SKM-1 treated with dmso at 0.1 percent for 144 hours (cell line): ENCODE data around the gene LPA.
A peak's percentile ranks its signal among the peaks of the same experiment; 100 is the strongest.
"Not testable (repeated sequence)": the region's sequence is repeated elsewhere in the genome, so short reads cannot be mapped to it uniquely, and the experiment has no call there.

Experiments used
- DNase-seq: peaks from one replicate; lab custom pipeline; 2025; ENCODE audit not compliant: unreplicated experiment; lab: John Stamatoyannopoulos, UW

LPA gene, protein sequence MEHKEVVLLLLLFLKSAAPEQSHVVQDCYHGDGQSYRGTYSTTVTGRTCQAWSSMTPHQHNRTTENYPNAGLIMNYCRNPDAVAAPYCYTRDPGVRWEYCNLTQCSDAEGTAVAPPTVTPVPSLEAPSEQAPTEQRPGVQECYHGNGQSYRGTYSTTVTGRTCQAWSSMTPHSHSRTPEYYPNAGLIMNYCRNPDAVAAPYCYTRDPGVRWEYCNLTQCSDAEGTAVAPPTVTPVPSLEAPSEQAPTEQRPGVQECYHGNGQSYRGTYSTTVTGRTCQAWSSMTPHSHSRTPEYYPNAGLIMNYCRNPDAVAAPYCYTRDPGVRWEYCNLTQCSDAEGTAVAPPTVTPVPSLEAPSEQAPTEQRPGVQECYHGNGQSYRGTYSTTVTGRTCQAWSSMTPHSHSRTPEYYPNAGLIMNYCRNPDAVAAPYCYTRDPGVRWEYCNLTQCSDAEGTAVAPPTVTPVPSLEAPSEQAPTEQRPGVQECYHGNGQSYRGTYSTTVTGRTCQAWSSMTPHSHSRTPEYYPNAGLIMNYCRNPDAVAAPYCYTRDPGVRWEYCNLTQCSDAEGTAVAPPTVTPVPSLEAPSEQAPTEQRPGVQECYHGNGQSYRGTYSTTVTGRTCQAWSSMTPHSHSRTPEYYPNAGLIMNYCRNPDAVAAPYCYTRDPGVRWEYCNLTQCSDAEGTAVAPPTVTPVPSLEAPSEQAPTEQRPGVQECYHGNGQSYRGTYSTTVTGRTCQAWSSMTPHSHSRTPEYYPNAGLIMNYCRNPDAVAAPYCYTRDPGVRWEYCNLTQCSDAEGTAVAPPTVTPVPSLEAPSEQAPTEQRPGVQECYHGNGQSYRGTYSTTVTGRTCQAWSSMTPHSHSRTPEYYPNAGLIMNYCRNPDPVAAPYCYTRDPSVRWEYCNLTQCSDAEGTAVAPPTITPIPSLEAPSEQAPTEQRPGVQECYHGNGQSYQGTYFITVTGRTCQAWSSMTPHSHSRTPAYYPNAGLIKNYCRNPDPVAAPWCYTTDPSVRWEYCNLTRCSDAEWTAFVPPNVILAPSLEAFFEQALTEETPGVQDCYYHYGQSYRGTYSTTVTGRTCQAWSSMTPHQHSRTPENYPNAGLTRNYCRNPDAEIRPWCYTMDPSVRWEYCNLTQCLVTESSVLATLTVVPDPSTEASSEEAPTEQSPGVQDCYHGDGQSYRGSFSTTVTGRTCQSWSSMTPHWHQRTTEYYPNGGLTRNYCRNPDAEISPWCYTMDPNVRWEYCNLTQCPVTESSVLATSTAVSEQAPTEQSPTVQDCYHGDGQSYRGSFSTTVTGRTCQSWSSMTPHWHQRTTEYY (N-terminal part only)

DNA sequence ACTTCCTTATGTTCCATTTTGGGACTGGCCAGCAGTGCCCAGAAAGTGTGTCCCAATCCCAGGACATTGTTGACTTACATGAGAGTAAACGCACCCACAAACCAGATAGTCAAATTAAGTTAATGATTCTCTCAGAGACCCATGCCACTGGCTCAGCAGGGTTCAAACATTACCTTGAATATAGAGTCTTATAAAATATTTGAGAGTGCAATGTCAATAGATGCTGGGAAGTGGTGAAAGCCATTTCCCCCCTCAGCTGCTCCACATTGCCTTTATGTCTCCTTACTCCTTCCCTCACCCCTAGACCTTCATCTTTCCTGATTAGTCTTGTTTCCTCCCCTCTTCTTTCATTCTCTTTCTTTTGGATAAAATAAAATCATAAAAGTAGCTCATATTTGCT lies at the start of gene LPA:
Gene LPA (minus strand): TSS at position 78 of the 400 bp plus-strand sequence. CDS start 61 bp downstream, at position 17.
- not testable (repeated sequence) for DNase-seq

DNA sequence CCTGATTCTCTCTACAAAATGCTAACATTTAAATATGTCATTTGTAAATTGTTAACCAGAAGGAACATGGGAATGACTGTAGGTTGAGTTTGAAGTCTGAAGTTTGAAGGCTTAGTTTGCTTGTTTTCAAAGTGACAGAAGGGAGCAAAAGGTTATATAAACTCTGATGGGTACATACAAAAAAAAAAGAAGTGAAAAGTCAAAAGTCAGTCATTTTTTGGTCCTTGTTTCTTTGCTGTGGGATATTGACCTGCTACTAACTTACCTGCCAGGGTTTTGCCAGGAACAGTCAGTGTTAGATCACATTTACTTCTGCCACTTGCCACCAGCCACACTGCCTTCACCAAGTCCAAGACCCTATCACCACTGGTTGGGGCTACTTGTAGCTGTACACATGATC lies 44.9 kb upstream of the LPA start:
- DNase-seq = not testable (repeated sequence)

DNA sequence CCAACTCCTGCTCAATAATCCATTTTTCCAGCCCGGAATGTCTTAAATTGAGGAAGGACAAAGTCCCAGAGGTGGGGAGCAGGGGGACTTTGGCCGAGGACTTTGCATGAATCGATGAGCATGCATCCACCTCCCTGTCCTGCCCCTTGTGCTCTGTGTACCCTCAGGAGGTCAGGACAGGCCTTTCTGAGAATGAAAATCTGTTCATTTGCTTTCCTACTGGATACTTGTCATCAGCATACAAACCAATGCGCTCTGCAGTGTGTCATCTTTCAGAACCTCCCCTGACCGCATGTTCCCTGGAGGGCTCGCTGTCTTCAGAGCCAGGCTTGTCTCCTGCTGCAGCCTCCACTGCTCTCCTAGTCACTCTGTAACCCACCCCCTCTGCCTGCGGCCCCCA lies 40.6 kb upstream of the LPA start:
- DNase-seq = not testable (repeated sequence)

DNA sequence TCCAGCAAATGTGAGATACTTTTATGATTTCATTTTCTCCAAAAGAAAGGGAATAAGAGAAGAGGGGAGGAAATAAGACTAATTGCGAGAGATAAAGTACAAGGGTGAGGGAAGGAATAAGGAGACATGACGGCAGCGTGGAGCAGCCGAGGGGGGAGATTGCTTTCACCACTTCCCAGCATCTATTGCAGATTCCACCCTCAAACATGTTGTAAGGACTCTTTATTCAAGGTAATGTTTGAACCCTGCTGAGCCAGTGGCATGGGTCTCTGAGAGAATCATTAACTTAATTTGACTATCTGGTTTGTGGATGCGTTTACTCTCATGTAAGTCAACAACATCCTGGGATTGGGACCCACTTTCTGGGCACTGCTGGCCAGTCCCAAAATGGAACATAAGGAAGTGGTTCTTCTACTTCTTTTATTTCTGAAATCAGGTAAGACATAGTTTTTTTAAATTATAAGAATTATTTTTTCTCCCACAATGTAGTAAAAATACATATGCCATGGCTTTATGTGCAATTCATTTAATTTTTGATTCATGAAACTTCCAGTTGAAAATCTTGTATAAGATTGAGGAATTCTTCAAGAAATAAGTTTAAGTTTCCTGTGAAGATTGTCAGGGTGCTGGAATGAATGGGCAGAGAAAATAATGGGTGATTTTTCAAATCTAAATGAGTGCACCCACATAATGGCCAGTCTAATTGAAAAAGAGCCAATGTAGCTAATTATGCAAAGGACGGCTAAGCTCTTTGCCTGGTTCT lies 38.0 kb upstream of the LPA start, which contains the start of gene PLG:
Gene PLG (plus strand): TSS at position 327 of the 763 bp plus-strand sequence. CDS start 61 bp downstream, at position 388.
- not testable (repeated sequence) for DNase-seq

- no peak for DNase-seq
Measured at GRCh38 chr6:160697826-160698225, 33.8 kb upstream of the LPA start.

- not testable (repeated sequence) for DNase-seq
Measured at GRCh38 chr6:160696884-160697283, 32.8 kb upstream of the LPA start.

DNA sequence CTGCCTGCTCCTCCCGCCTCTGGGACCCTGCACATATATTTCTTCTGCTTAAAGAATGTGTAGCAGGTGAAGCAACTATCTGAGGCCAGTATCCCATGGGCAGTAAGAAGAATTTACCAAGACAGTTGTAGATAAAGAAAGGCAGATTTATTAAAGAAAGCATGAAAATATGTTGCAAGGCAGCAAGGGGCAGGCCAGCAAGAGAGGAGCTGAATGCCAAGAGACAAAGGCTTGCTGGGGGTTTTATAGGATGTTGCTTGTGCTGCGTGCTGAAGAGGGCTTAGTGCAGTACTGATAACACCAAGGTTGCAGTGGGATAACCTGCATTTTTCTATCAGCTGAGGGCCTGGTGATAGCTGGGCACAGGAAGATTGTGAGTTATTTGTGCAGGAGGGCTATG lies 31.5 kb upstream of the LPA start:
- DNase-seq = not testable (repeated sequence)

DNA sequence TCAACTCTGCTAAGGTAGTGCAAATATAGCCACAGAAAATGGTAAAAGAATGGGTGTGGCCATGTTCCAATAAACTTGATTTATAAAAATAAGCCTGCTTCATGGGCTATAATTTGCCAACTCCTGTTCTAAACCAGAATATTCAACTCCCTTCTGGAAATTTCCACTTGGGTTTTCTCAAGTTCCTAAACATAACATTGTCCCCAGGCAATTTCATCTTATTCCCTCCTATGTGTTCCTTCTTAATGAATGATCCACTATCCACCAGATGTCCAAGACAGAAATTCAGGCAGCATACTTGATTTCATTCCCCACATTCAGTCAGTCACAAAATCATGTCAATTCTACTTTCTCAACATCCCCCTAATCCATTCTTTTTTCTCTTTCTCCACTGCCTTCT lies 30.9 kb upstream of the LPA start:
- DNase-seq = not testable (repeated sequence)

DNA sequence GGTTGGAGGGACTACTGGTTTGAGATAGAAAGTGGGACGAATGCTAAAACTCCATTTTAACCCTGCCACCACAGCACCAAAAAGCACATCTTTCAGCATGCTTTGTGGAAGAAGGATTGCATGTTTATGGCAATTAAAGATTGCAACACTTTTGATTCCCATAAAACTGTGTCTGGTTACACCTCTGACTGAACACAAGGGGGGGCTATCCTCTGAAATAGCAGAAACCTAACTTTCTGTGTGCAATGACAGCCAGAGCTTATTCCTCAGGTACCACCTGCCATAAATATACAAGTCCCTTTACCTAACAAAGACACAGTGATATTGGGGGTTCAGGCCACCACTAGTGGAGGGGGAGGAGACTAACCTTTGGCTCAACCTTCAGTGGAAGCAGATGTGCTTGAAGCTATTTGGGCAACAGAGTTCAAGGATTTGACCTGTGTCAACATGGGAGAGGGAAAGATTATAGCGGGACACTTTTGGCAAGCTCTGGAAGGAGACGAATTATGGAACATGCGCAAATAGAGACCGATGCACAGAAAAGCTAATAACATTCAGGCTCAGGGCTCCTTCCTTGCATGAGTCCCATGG lies 28.4 kb upstream of the LPA start:
- no peak for DNase-seq

DNA sequence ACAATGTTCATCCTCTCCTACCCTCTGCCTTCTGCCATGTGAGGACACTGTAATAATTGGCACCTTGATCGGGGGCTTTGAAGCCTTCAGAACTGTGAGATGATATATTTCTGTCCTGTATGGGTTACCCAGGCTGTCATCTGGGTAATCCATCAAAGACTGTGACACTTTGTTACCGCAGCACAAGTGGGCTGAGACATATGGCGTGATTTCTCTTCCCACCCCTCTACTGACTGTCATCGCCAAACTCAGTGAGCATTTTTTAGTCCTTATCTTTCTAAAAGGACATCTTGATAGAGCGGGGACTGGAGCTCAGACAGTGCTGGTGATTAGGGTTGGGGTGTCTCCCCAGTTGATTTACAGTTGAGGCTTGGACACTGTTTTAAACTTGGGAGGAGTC lies 27.5 kb upstream of the LPA start:
- DNase-seq = no peak

DNA sequence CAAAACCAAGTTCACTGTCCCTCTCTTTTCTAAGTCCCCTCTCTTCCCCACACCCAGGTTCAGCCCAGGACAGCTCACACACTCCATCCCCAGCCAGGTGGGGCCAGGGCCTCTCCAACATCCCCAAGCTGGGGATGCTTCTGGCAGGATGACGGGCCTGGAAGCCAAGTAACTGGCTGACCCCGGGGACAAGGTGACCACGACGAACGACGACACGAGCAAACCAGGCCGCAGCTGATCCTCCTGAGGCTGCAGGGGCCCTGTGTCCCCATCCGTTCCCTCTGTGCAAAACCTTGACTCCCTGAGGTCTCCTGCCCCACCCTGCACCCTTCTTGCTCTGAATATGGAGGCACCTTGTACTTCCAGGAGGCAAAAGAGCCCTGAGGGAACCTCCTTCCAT lies 26.4 kb upstream of the LPA start:
- DNase-seq = no peak

GRCh38 chr6:160685762-160686450 lies 21.8 kb upstream of the LPA start:
- DNase-seq = no peak

DNA sequence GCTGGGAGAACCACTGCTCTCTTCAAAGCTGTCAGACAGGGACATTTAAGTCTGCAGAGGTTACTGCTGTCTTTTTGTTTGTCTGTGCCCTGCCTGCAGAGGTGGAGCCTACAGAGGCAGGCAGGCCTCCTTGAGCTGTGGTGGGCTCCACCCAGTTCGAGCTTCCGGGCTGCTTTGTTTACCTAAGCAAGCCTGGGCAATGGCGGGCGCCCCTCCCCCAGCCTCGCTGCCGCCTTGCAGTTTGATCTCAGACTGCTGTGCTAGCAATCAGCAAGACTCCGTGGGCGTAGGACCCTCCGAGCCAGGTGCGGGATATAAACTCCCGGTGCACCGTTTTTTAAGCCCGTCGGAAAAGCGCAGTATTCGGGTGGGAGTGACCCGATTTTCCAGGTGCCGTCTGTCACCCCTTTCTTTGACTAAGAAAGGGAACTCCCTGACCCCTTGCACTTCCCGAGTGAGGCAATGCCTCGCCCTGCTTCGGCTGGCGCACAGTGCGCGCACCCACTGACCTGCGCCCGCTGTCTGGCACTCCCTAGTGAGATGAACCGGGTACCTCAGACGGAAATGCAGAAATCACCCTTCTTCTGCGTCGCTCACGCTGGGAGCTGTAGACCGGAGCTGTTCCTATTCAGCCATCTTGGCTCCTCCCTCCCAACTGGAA lies 21.2 kb upstream of the LPA start:
- DNase-seq = not testable (repeated sequence)

DNA sequence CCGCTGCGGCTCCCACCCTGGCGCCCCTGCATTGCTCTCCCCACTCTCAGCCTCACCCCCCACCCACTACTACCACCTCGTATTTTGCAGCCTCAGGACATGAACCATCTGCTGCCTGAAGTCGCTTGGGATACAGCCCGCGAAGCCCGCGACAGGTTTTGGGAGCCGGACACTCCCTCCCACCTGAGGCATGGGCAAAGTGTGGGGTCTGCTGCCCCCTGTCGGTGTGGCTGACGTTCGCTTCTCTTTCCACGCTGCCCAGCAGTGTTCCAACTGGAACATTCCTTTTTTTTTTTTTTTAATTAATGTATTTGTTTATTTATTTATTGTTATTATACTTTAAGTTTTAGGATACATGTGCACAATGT lies 15.3 kb upstream of the LPA start:
- no peak for DNase-seq

DNA sequence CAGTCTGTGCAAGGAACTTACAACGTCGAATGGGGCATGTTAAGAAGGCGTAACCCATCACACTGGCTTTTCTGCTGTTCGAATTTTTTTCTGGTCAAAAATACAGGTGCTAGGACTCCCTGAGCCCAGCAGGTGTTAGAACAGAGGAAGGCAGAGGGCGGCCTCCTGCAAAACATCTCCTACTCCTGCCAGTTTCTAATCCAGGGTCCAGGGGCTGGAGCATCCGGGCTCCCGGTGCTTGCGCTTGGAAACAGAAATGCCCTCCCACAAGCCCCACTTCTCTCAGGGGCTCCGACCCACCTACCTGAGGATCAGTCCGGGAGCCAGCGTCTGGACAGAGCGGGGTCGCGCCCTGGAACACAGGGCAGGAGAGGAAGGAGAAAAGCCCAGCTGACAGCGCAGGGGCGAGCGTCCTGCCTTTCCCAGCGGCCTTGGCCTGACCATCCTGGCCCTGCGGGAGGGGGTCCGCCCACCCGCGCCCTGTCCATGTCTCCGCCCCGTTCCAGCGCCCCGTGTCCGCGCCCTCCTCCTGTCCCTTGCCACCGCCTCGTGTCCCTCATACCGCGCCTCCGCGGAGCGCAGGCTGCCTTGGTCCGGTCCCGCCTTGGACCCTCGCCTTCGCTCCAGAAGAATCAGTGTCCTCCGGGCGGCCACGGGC lies 14.8 kb upstream of the LPA start:
- no peak for DNase-seq

GRCh38 chr6:160678230-160678629 lies 14.2 kb upstream of the LPA start:
- DNase-seq = peak; percentile 33

GRCh38 chr6:160676418-160676817 lies 12.3 kb upstream of the LPA start:
- DNase-seq = not testable (repeated sequence)

- no peak for DNase-seq
Measured at GRCh38 chr6:160668589-160668988, 4.5 kb upstream of the LPA start.
